Astrocyte of the spinal cord (primary cell): ENCODE data around the gene CAMSAP3.

ENCODE experiments used
- DNase-seq: peaks from one replicate; pipeline ENCODE4 v3.0.0; 2011; ENCODE audit warnings: low read depth, low spot score
- H3K4me3 ChIP-seq: 2 replicates; pipeline ENCODE4 v1.5.1; 2011; ENCODE audit warnings: low read depth, mild to moderate bottlenecking, low read length, moderate library complexity
- in situ Hi-C: cut with HindIII; loops from 2 replicates; pipeline ENCODE4 v1.10.0; 2017; ENCODE audit warnings: low sequenced_read_pairs
- TF ChIP-seq, protein P1 (sequence below): IDR thresholded peaks from 2 replicates; pipeline ENCODE4 v1.5.1; 2012; ENCODE audit warnings: low read depth, mild to moderate bottlenecking, low read length, inconsistent platforms

Gene CAMSAP3

DNA sequence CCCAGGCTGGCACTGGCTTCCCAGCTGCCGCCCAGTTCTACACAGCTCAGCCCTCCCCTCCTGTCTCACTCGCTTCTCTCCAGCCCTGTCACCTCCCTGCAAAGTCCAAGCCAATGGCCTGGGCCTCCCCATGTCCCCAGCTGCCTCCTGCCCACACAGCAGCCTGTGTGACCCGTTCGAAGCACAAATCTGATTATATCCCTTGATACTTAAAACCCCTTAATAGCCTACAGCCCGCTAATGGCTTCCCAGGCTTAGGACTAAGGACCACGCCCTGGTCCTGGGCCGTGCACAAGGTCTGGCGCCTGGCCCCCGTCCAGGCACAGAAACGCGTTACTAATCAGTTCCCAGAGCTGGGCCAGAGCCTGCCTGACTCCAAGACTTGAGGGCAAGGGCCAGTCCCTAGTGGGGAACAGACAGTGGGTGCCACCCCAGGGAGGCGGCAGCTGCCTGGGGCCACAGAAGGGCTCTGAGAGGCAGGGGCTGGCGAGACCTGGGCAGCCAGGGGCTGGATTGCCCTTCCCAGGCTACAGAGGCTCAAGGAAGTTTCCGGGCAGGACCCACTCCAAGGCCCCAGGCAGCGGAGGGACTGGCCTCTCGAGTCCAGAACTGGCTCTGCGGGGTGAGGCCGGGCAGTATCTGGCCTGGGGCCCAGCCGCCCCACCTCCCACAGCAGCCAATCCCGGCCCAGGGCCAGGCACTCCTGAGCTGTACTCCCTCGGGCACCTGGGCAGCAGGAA lies 23.3 kb downstream of the CAMSAP3 start:
- DNase-seq: no peak
- in situ Hi-C loops: no loop called here
- TF ChIP-seq, protein P1, sequence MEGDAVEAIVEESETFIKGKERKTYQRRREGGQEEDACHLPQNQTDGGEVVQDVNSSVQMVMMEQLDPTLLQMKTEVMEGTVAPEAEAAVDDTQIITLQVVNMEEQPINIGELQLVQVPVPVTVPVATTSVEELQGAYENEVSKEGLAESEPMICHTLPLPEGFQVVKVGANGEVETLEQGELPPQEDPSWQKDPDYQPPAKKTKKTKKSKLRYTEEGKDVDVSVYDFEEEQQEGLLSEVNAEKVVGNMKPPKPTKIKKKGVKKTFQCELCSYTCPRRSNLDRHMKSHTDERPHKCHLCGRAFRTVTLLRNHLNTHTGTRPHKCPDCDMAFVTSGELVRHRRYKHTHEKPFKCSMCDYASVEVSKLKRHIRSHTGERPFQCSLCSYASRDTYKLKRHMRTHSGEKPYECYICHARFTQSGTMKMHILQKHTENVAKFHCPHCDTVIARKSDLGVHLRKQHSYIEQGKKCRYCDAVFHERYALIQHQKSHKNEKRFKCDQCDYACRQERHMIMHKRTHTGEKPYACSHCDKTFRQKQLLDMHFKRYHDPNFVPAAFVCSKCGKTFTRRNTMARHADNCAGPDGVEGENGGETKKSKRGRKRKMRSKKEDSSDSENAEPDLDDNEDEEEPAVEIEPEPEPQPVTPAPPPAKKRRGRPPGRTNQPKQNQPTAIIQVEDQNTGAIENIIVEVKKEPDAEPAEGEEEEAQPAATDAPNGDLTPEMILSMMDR: no peak
- H3K4me3 ChIP-seq: no peak overlapping the region

DNA sequence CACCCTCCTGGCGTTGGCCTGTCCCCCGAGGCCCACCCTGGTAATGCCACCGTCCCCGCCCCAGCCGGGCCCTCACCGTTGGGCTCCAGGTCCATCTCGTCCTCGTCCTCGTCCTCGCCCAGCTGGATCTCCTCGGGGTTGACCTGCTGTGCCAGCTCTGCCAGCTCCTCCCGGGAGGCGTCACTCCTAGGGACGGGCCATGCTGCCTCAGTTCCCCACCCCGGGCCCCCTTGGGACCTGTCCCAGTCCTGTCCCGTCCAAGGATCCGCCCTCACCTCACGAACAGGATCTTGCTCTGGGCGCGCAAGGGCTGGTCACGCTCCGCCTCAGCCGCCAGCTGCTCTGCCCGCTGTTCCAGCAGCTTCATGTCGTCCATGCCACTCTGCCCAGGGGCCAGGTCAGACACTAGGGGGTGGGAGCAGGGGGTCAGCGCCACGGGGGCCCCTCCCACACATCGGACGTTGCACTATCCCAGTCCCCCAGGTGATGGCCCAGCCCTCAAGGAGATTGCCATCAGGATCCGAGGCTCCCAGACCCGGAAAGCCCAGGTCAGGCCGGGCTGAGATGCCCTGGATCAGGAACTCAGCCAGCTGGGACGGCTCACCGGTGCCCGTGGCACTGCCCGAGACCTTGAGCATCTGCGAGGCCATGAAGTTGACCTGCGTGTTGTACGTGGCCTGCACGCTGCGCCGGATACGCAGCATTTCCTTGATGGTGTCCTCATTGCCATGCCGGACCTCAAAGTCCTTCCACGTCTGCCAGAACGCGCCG lies 24.2 kb downstream of the CAMSAP3 start:
- DNase-seq: no peak
- TF ChIP-seq, protein P1: no peak
- no peak overlapping the region for H3K4me3 ChIP-seq
- in situ Hi-C loops: no loop called here

DNA sequence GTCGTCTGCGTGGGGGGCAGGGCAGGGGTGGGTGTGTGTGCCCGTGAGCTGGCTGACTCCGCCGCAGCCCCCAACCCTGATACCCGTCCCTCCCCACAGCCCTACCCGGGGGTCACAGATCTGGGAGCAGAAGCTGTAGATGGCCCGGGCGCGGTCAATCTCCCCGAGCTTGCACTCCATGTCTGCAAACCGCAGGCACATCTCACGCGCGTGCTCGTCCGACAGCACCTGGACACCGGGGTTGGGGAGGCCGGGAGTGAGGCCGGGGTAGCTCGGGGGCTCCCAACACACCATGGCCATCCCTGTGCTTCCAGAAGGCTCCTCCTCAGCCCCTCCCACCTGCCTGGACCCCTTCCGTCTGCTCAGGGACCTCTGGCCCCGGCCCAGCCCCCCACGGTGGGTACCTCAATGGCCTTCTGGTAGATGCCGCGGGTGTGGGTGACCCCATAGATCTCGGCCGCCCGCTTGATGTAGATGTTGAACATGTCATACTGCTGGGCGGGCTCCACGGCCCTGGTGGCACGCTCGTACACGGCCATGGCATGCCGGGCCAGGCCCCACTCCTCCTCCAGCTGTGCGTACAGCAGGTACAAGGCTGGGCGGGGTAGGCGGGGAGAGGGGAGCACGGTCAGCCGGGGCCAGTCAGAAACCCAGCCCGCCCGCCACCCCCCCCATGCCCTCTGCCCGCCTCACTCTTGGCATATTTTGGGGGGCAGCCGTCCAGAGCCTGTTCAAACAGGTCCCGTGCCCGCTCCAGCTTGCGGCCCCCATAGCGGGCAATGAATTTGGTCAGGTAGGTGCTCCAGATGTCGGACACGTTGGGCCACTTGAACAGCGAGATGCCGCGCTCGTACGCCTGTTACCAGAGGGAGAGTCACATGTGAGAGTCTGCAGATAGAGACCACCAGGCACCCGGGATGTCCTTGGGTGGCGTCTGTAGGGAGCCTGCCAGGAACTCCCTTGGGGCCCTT lies 25.1 kb downstream of the CAMSAP3 start:
- in situ Hi-C loops: no loop called here
- H3K4me3 ChIP-seq: no peak overlapping the region
- no peak for DNase-seq
- TF ChIP-seq, protein P1: no peak

DNA sequence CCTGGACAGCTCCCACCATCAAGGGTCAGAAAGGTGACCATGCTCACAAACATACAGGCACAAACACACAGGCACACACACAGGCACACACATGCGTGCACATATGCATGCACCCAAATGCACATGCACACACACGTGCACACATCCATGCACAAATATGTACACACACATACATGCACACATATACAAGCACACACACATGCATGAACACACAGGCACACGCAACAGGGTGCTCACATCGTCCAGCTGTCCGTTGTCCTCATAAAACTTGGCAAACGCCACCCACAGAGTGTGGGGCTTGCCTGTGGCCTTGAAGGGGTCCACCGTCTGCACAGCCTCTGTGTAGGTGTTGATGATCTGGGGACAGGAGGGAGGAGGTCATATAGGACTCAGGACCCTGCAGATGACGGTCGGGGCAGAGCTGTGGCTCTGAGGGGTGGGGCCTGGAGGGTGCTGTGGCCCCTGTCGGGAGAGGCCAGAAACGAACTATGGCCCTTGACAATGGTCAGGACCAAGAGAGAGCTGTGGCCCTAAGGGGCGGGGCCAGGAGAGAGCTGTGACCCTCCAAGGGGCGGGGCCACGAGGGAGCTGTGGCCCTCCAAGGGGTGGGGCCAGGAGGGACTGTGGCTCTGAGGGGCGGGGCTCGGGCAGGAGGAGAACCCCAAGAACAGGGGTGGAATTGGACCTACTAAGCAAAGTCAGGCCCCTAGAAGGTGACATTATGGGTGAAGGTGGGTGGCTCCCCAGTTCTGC lies 27.4 kb downstream of the CAMSAP3 start:
- in situ Hi-C loops: no loop called here
- DNase-seq: no peak
- TF ChIP-seq, protein P1: no peak
- no peak overlapping the region for H3K4me3 ChIP-seq

DNA sequence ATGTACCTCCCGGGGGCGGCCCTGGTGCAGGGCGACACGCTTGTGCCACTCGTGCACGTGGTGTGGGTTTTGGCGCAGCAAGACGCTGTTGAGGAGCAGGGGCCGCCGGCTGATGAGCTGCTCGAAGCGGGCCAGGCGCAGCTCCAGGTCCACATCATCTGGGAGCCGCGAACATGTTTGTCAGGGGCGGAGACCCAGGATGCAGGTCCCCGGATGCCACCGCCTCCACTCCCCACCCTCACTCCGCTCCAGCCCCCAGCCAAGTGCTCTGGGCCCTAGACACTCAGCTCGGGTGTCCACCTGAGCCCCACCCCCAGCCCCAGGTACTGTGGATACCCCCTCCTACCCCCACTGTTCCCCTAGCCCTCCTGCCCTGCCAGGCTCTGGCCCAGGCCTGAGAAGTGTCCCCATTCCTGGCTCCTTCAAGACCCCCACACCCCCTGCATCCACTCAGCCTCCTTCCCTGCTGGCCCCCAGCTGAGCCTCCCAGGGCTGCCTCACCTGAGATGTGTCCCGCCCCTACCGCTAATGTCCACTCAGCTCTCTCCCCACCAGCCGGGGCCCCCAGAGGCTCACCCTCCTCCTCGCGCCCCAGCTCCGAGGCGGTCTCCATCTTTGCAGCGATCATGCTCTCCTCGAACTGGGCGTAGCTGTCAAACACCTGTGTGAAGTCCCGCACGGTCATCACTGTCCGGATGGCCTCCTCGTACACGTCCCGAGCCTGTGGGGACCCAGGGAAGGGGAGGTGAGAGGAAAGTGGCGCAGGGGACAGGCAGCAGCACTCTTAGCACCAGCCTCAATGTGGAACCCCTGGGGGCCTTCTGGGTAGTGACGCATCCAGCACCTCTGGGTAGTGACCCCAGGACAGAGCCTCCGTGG lies 28.3 kb downstream of the CAMSAP3 start:
- TF ChIP-seq, protein P1: no peak
- no peak for DNase-seq
- in situ Hi-C loops: no loop called here
- H3K4me3 ChIP-seq: no peak overlapping the region
